ENCODE measurements around the gene EGFLAM. TPM values are rescaled to one million over a fixed set of nuclear protein-coding genes. Genes with fewer than 3 reads are reported as not detected.
"Not testable (repeated sequence)": the region's sequence is repeated elsewhere in the genome, so short reads cannot be mapped to it uniquely, and the experiment has no call there.

Gene EGFLAM
- total RNA-seq, 3 donors from 2014 or later: not detected

DNA sequence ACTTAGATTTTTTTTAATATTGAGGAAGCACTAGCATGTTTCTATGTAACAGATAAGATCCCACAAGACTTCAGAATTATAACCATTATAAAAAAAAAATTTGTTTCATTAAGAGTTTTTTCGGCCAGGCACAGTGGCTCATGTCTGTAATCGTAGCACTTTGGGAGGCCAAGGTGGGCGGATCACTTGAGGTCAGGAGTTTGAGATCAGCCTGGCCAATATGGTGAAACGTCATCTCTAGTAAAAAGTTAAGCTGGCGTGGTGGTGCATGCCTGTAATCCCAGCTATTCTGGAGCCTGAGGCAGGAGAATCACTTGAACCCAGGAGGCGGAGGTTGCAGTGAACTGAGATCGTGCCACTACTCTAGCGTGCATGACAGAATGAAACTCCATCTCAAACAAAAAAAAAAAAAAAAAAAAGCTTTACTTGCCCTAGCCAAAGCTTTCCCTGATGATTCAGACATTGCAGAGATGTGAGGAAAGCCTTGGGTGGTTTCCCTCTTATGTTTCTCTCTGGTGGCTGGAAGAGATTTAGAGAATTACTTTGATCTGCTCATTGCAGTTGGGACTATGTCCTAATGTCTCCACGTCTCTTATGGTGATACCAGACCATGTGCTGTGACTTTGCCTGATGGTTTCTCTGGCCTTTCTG, 65.4 kb downstream of the EGFLAM start:
- Mint-ChIP-seq H3K4me3 (no peak overlapping the region), H3K4me1 (ENCODE audit: low read depth) (no peaks in the 10 kb centered on the region), H3K27me3 (ENCODE audit: low read depth) (no peaks in the 10 kb centered on the region), H3K36me3 (ENCODE audit: insufficient read depth) (no peaks in the 10 kb centered on the region), H3K9me3 (no peaks in the 10 kb centered on the region)
- DNase-seq (no peak), ATAC-seq (no peak)

DNA sequence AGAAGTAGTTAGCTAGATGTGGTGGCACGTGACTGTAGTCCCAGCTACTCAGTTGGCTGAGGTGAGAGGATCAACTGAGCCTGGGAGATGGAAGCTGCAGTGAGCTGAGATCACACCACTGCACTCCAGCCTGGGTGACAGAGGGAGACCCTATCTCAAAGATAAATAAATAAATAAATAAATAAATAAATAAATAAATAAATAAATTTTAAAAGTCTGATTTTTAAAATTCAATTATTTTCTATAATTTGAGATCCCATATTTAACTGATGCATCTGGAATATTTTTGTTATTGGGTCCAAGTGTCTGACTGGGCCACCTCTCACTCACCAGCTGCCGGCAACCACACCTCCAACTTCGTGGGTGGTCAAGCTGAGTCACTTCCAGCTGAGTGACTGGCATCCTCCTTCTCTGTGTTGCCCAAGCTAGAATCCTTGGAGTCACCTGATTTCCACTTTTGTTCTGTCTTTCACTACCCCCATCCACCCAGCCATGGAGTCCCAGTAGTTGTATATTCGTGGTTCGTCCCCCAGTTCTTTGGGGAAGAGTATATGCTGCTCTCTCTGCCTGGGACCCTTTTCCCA, 70.9 kb downstream of the EGFLAM start:
- DNase-seq (no peak), ATAC-seq (no peak)
- Mint-ChIP-seq H3K27me3 (ENCODE audit: low read depth) (no peaks in the 10 kb centered on the region), H3K9me3 (peaks cover 6% of the 10 kb centered on the region), H3K4me3 (no peak overlapping the region), H3K36me3 (ENCODE audit: insufficient read depth) (no peaks in the 10 kb centered on the region), H3K4me1 (ENCODE audit: low read depth) (no peaks in the 10 kb centered on the region)

DNA sequence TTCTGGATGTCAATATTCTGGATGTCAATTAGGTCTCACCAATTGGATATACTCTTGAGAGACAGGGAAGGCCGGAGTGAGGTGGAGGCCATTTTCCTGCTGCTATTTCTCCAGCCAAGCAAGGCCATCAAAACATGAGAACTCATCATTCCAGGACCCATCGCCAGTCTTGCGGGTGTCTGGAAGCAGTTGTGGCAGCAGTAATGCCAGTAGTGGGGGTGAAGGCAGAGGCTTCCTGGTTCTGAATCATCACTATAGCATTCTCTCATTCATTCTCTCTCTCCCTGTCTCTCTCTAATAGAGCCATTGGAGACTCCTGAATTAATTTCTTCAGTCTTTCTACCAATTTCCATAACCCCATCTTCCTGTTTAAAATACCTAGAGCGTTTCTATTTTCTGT, 71.8 kb downstream of the EGFLAM start:
- no peak for ATAC-seq
- no peak for DNase-seq
- Mint-ChIP-seq H3K9me3 (peaks cover 6% of the 10 kb centered on the region), H3K4me3 (no peak overlapping the region), H3K36me3 (ENCODE audit: insufficient read depth) (no peaks in the 10 kb centered on the region), H3K27me3 (ENCODE audit: low read depth) (no peaks in the 10 kb centered on the region), H3K4me1 (ENCODE audit: low read depth) (no peaks in the 10 kb centered on the region)

DNA sequence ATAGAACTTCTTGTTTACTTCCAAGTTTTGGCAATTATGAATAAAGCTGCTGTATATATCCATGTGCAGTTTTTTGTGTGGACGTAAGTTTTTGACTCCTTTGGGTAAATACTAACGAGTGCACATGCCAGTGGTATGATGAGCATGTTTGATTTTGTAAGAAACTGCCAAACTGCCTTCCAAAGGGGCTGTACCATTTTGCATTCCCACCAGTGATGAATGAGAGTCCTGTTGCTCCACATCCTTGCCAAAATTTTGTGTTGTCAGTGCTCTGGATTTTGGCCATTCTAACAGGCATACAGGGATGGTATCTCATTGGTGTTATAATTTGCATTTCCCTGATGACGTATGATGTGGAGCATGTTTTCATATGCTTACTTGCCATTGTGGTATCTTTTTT, 73.5 kb downstream of the EGFLAM start:
- peaks cover 6% of the 10 kb centered on the region for H3K9me3 Mint-ChIP-seq
- DNase-seq: no peak
- no peak for ATAC-seq
- H3K36me3 Mint-ChIP-seq (ENCODE audit: insufficient read depth): no peaks in the 10 kb centered on the region
- H3K27me3 Mint-ChIP-seq (ENCODE audit: low read depth): no peaks in the 10 kb centered on the region
- no peak overlapping the region for H3K4me3 Mint-ChIP-seq
- H3K4me1 Mint-ChIP-seq (ENCODE audit: low read depth): no peaks in the 10 kb centered on the region

DNA sequence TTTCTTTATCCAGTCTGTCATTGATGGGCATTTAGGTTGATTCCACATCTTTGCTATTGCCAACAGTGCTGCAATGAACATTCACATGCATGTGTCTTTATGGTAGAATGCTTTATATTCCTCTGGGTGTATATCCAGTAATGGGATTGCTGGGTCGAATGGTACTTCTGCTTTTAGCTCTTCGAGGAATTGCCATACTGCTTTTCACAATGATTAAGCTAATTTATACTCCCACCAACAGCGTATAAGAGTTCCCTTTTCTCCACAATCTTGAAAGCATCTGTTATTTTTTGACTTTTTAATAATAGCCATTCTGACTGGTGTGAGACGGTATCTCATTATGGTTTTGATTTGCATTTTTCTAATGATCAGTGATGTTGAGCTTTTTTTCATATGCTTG, 74.8 kb downstream of the EGFLAM start:
- not testable (repeated sequence) for H3K27me3 Mint-ChIP-seq (ENCODE audit: low read depth); DNase-seq; H3K4me1 Mint-ChIP-seq (ENCODE audit: low read depth); H3K9me3 Mint-ChIP-seq; H3K4me3 Mint-ChIP-seq; H3K36me3 Mint-ChIP-seq (ENCODE audit: insufficient read depth); ATAC-seq

DNA sequence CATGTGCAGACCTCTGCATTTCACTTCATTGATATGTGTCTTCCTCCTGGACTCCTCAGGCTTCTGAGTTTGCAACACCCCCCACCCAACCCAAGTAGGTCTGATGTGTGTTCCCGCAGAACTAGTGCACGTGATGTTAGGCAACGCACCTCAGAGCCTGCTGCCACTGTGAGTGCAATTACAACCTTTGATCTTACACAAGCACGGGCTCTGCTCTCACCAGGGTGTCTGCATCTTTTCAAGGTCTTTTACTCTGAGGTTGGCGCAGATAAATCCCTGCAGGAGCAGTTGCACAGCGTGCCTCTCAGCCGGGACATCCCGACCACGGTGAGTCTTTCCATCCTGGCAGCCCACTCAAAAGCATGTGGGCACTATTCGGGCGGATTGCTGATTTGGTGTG, 80.1 kb downstream of the EGFLAM start:
- Mint-ChIP-seq H3K4me1 (ENCODE audit: low read depth) (no peaks in the 10 kb centered on the region), H3K27me3 (ENCODE audit: low read depth) (peaks cover 11% of the 10 kb centered on the region), H3K36me3 (ENCODE audit: insufficient read depth) (no peaks in the 10 kb centered on the region), H3K9me3 (no peaks in the 10 kb centered on the region), H3K4me3 (no peak overlapping the region)
- DNase-seq (no peak), ATAC-seq (no peak)

DNA sequence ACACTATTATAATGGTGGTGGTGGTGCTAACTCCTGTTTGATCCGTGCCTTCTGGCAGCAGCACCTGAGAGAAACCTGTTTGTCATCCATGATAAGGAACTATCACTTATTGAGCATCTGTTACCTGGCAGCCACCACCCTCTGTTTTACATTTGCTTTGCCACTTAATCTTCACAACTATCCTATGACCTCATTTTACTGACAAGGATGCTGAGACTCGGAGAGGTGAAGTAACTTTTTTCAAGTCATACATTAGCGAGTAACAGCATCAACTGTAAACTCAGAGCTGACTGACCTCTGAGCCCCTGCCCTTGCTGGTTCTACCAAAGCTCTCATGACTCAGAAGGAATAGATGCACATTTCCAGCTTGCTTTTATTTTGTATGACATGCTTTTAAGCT, 81.1 kb downstream of the EGFLAM start:
- no peaks in the 10 kb centered on the region for H3K9me3 Mint-ChIP-seq
- peaks cover 11% of the 10 kb centered on the region for H3K27me3 Mint-ChIP-seq (ENCODE audit: low read depth)
- DNase-seq (no peak), ATAC-seq (no peak)
- no peaks in the 10 kb centered on the region for H3K4me1 Mint-ChIP-seq (ENCODE audit: low read depth)
- H3K36me3 Mint-ChIP-seq (ENCODE audit: insufficient read depth): no peaks in the 10 kb centered on the region
- no peak overlapping the region for H3K4me3 Mint-ChIP-seq

DNA sequence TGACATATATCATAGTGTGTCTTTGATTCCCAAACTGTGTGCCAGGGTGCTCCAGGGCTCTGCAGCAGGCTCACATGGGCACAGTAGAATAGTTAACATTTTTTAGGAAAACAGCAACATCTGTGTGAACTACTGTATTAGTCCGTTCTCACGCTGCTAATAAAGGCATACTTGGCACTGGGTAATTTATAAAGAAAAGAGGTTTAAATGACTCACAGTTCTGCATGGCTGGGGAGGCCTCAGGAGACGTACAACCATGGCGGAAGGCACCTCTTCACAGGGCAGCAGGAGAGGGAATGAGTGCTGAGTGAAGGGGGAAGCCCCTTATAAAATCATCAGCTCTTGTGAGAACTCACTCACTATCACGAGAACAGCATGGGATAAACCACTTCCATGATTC, 82.7 kb downstream of the EGFLAM start:
- H3K27me3 Mint-ChIP-seq (ENCODE audit: low read depth): peaks cover 11% of the 10 kb centered on the region
- ATAC-seq (no peak), DNase-seq (no peak)
- no peak overlapping the region for H3K4me3 Mint-ChIP-seq
- H3K36me3 Mint-ChIP-seq (ENCODE audit: insufficient read depth): no peaks in the 10 kb centered on the region
- H3K9me3 Mint-ChIP-seq: no peaks in the 10 kb centered on the region
- no peaks in the 10 kb centered on the region for H3K4me1 Mint-ChIP-seq (ENCODE audit: low read depth)

DNA sequence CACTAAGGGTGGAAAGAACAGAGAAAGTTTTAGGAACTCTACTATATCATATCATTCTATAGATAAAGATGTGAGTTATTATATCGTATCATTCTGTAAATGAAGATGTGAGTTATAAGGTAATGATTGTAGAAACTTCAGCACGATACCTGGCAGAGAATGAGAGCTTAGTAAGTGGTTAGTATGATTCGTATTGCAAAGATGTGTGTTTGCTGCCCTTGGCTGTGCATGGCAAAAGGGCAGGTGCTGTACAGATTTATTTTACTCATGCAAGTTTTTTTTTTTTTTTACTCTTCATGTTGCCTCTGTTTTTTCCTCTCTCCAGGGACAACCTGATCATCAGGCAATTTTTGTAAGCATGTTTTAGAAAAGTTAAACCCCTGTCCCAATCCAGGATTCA, 83.3 kb downstream of the EGFLAM start:
- Mint-ChIP-seq H3K9me3 (no peaks in the 10 kb centered on the region), H3K4me3 (no peak overlapping the region), H3K4me1 (ENCODE audit: low read depth) (no peaks in the 10 kb centered on the region), H3K27me3 (ENCODE audit: low read depth) (peaks cover 11% of the 10 kb centered on the region), H3K36me3 (ENCODE audit: insufficient read depth) (no peaks in the 10 kb centered on the region)
- DNase-seq (no peak), ATAC-seq (no peak)

DNA sequence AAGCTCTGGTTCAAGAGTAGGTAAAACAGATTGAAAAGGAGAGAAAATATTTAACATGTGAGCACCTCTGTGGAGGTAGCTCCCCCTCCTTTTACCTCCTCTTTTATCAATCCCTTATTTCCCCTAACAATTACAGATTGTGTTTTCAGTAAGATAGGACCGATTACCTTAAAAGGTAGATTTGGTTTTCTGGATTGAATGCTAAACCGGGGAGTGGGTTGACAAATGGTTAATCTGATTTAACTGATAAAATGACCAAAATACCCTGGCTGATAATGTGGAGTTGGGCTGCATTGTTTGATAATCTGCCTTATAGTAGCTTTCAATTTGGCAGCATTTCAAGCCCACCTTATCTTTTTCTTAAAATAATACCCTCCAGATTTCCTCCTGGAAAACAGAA, 83.9 kb downstream of the EGFLAM start:
- Mint-ChIP-seq H3K9me3 (no peaks in the 10 kb centered on the region), H3K4me1 (ENCODE audit: low read depth) (no peaks in the 10 kb centered on the region), H3K27me3 (ENCODE audit: low read depth) (peaks cover 11% of the 10 kb centered on the region), H3K4me3 (no peak overlapping the region), H3K36me3 (ENCODE audit: insufficient read depth) (no peaks in the 10 kb centered on the region)
- ATAC-seq (no peak), DNase-seq (no peak)

DNA sequence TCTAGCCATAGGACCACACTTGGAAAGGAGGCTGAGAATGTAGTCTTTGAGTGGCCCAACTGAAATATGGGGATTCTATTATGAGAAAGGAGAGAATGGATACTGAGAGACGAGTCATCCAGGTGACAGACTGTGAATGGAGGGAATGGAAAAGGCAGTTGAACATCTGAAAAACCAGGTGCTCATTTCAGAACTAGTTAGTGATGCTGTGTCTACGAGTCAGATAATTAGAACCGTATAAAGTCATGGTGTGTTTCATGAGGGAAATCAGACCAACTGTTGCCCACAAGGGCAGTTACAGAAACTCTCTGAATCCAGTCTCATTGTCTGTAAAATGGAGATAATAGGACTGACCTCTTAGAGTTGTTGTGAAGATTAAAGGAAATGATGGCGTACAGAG, 86.5 kb downstream of the EGFLAM start:
- no peaks in the 10 kb centered on the region for H3K9me3 Mint-ChIP-seq
- no peaks in the 10 kb centered on the region for H3K4me1 Mint-ChIP-seq (ENCODE audit: low read depth)
- no peak overlapping the region for H3K4me3 Mint-ChIP-seq
- H3K36me3 Mint-ChIP-seq (ENCODE audit: insufficient read depth): no peaks in the 10 kb centered on the region
- ATAC-seq: peak in 1 of 2 donors; percentile 38
- H3K27me3 Mint-ChIP-seq (ENCODE audit: low read depth): peaks cover 4% of the 10 kb centered on the region
- no peak for DNase-seq

DNA sequence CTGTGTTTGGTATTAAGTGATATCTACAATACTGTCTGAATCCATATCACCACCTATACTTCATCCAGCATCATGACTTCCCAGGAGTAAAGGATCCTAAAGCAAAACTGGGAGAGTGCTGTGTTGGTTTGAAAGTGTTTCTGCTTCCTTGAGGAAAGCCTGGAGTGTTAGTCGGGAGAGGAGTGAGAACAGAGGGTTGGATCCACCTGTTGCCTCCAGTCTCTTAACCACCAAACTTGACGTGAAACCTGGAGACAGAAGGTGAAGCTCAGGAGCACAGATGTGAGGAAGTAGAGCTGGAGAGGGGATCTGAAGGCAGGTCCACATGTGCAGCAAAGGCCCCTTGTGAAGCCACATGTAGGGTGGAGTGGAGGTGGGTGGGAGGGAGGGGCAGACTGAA, 88.2 kb downstream of the EGFLAM start:
- Mint-ChIP-seq H3K4me3 (no peak overlapping the region), H3K36me3 (ENCODE audit: insufficient read depth) (no peaks in the 10 kb centered on the region), H3K4me1 (ENCODE audit: low read depth) (no peaks in the 10 kb centered on the region), H3K27me3 (ENCODE audit: low read depth) (no peaks in the 10 kb centered on the region), H3K9me3 (no peaks in the 10 kb centered on the region)
- no peak for ATAC-seq
- no peak for DNase-seq

DNA sequence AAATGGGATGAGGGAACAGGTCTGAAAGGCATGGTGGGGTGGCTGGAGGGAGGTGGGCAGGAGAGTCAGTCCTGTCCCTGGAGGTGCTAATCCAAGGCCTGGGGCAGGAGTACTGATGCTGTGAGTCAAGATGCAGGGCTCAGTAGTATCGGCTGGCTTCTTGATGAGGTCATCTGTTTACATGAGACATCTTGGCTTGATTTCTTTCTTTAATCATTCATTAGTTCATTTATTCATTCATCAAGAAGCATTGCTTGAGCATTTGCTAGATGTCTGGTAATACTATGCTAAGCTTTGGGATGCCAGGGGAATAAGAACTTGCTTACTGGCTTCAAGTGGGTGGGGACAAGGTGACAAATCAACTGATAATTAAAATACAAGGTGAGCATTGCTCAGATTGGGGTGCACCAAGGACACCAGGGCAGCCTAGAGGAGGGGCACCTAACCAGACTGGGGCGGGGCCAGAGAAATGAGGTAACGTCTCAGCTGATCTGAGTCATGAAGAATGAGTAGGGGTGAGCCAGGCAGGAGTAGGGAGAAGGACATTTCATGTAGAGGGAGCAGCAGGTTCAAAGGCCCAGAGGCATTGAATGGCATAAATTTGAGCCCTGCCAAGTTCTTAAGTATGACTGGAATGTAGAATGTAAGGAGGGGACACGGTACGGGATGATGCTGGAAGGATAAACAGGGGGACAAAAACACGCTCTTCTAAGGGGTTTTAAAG, 88.8 kb downstream of the EGFLAM start:
- Mint-ChIP-seq H3K36me3 (ENCODE audit: insufficient read depth) (no peaks in the 10 kb centered on the region), H3K9me3 (no peaks in the 10 kb centered on the region), H3K4me1 (ENCODE audit: low read depth) (no peaks in the 10 kb centered on the region), H3K4me3 (no peak overlapping the region), H3K27me3 (ENCODE audit: low read depth) (no peaks in the 10 kb centered on the region)
- ATAC-seq (no peak), DNase-seq (no peak)

DNA sequence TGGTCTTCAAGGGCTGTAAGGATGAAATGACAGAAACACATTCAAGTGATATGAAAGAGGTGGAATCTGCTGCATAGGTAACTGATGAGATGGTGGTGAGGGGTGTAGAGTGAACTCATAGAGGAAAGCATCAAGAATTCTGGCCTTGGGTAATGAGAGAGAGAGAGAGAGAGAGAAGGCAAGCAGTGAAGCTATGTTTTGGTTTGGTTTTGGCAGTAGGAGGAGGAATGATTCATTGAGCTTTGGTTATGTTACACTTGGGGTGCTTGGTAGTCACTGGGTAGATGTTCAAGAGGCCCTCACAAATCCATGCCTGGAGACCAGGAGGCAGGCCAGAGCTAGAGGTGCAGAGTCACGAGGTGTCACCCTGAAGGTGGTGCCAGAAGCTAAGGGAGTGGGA, 89.5 kb downstream of the EGFLAM start:
- ATAC-seq (no peak), DNase-seq (no peak)
- Mint-ChIP-seq H3K4me1 (ENCODE audit: low read depth) (no peaks in the 10 kb centered on the region), H3K9me3 (no peaks in the 10 kb centered on the region), H3K36me3 (ENCODE audit: insufficient read depth) (no peaks in the 10 kb centered on the region), H3K4me3 (no peak overlapping the region), H3K27me3 (ENCODE audit: low read depth) (no peaks in the 10 kb centered on the region)
